Measurements from ENCODE around the gene SLC9A8. TPM values are rescaled to one million over a fixed set of nuclear protein-coding genes. Genes with fewer than 3 reads are reported as not detected.

The SLC9A8 gene
- total RNA-seq, 1 donor from 2014 or later: 10.5 TPM

- no peak for TF ChIP-seq CTCF (IDR thresholded peaks at IDR 0.05; ENCODE audit: unreplicated experiment)
- H3K27ac Mint-ChIP-seq (ENCODE audit: unreplicated experiment): no peak overlapping the region
- H3K4me1 Mint-ChIP-seq (ENCODE audit: unreplicated experiment): peaks cover 7% of the 10 kb centered on the region
Observed at GRCh38 chr20:49831022-49831769, 18.6 kb downstream of the SLC9A8 start.

GRCh38 chr20:49831770-49832631 lies 19.4 kb downstream of the SLC9A8 start:
- no peak for TF ChIP-seq CTCF (IDR thresholded peaks at IDR 0.05; ENCODE audit: unreplicated experiment)
- Mint-ChIP-seq H3K27ac (ENCODE audit: unreplicated experiment) (peak overlapping the region; percentile 2), H3K4me1 (ENCODE audit: unreplicated experiment) (peaks cover 7% of the 10 kb centered on the region), H3K27me3 (ENCODE audit: unreplicated experiment) (peaks cover 2% of the 10 kb centered on the region), H3K9me3 (ENCODE audit: unreplicated experiment) (no peaks in the 10 kb centered on the region), H3K4me3 (ENCODE audit: unreplicated experiment) (no peak overlapping the region), H3K36me3 (ENCODE audit: low read depth, unreplicated experiment) (peaks cover 22% of the 10 kb centered on the region)
- DNase-seq (ENCODE audit: low spot score): no peak

More at GRCh38 chr20:49831022-49831769, 18.6 kb downstream of the SLC9A8 start:
- no peak overlapping the region for H3K4me3 Mint-ChIP-seq (ENCODE audit: unreplicated experiment)
- peaks cover 22% of the 10 kb centered on the region for H3K36me3 Mint-ChIP-seq (ENCODE audit: low read depth, unreplicated experiment)
- no peaks in the 10 kb centered on the region for H3K9me3 Mint-ChIP-seq (ENCODE audit: unreplicated experiment)
- DNase-seq (ENCODE audit: low spot score): no peak
- H3K27me3 Mint-ChIP-seq (ENCODE audit: unreplicated experiment): peaks cover 2% of the 10 kb centered on the region

GRCh38 chr20:49832632-49833327 lies 20.2 kb downstream of the SLC9A8 start:
- DNase-seq (ENCODE audit: low spot score): no peak
- Mint-ChIP-seq H3K36me3 (ENCODE audit: low read depth, unreplicated experiment) (peaks cover 22% of the 10 kb centered on the region), H3K9me3 (ENCODE audit: unreplicated experiment) (no peaks in the 10 kb centered on the region), H3K27ac (ENCODE audit: unreplicated experiment) (no peak overlapping the region), H3K27me3 (ENCODE audit: unreplicated experiment) (peaks cover 2% of the 10 kb centered on the region), H3K4me3 (ENCODE audit: unreplicated experiment) (no peak overlapping the region), H3K4me1 (ENCODE audit: unreplicated experiment) (peaks cover 7% of the 10 kb centered on the region)
- no peak for TF ChIP-seq CTCF (IDR thresholded peaks at IDR 0.05; ENCODE audit: unreplicated experiment)

DNA sequence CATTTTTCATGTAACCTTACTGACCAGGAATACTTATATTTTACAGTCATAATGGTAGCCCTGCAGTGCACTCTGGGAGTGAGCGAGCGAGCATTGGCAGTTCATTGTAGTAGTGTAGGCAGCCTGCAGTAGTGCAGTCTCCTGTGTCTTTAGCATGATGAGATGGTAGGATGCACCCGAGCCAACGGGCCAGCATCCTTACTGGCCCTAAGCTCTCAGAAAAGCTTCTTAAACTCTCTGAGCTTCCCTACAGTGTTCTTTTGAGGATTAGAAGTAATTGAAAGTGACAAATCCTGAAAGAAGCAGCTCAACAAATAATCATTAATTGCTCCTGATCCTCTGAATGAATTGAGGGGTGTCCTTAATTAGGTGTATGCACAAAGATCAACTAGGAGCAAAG lies 20.9 kb downstream of the SLC9A8 start:
- Mint-ChIP-seq H3K36me3 (ENCODE audit: low read depth, unreplicated experiment) (peaks cover 22% of the 10 kb centered on the region), H3K4me1 (ENCODE audit: unreplicated experiment) (peaks cover 7% of the 10 kb centered on the region), H3K4me3 (ENCODE audit: unreplicated experiment) (no peak overlapping the region), H3K27ac (ENCODE audit: unreplicated experiment) (no peak overlapping the region), H3K9me3 (ENCODE audit: unreplicated experiment) (no peaks in the 10 kb centered on the region), H3K27me3 (ENCODE audit: unreplicated experiment) (peaks cover 2% of the 10 kb centered on the region)
- DNase-seq (ENCODE audit: low spot score): no peak
- TF ChIP-seq CTCF (IDR thresholded peaks at IDR 0.05; ENCODE audit: unreplicated experiment): no peak
